ENCODE measurements around the gene DYNLRB2. TPM values are rescaled to one million over a fixed set of nuclear protein-coding genes. Genes with fewer than 3 reads are reported as not detected.

Gene DYNLRB2
- total and polyA plus RNA-seq, 2 of the 13 experiments (the other 11 are each of a cell fraction or from before 2014, with no cell fraction given) = not detected

GRCh38 chr16:80580109-80580832, 39.5 kb downstream of the DYNLRB2 start (continued):
- no peak for TF ChIP-seq KLF16 (CRISPR knock-in tag; IDR thresholded peaks at IDR 0.05)
- no peak for TF ChIP-seq SNAPC4 (CRISPR knock-in tag; IDR thresholded peaks at IDR 0.05)
- no peak for TF ChIP-seq ZSCAN22 (CRISPR knock-in tag; IDR thresholded peaks at IDR 0.05)
- TF ChIP-seq BCL3 (CRISPR knock-in tag; IDR thresholded peaks at IDR 0.05) = no peak
- TF ChIP-seq ZNF331 (CRISPR knock-in tag; IDR thresholded peaks at IDR 0.05) = no peak
- TF ChIP-seq, protein P1, sequence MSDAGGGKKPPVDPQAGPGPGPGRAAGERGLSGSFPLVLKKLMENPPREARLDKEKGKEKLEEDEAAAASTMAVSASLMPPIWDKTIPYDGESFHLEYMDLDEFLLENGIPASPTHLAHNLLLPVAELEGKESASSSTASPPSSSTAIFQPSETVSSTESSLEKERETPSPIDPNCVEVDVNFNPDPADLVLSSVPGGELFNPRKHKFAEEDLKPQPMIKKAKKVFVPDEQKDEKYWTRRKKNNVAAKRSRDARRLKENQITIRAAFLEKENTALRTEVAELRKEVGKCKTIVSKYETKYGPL (CRISPR knock-in tag; IDR thresholded peaks at IDR 0.05) = no peak
- TF ChIP-seq SKI (IDR thresholded peaks at IDR 0.05; ENCODE audit: partially characterized antibody) = no peak
- TF ChIP-seq, protein P2, sequence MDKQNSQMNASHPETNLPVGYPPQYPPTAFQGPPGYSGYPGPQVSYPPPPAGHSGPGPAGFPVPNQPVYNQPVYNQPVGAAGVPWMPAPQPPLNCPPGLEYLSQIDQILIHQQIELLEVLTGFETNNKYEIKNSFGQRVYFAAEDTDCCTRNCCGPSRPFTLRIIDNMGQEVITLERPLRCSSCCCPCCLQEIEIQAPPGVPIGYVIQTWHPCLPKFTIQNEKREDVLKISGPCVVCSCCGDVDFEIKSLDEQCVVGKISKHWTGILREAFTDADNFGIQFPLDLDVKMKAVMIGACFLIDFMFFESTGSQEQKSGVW (CRISPR knock-in tag; IDR thresholded peaks at IDR 0.05; ENCODE audit: borderline replicate concordance) = no peak
- TF ChIP-seq ZNF83 (CRISPR knock-in tag; IDR thresholded peaks at IDR 0.05; ENCODE audit: borderline replicate concordance) = no peak
- no peak for TF ChIP-seq AFF4 (CRISPR knock-in tag; IDR thresholded peaks at IDR 0.05)
- no peak for TF ChIP-seq GRHL1 (CRISPR knock-in tag; conservative IDR thresholded peaks at IDR 0.05)
- TF ChIP-seq ZFP36L2 (CRISPR knock-in tag; IDR thresholded peaks at IDR 0.05) = no peak
- no peak for TF ChIP-seq ZMYM4 (CRISPR knock-in tag; IDR thresholded peaks at IDR 0.05)

Data from HepG2 (cell line).